Mammary epithelial cell (primary cell): ENCODE data around the gene QSOX2.

Experiments used
- EZH2 ChIP-seq: IDR thresholded peaks from 2 replicates; pipeline ENCODE4 v1.6.1; 2012; ENCODE audit warnings: low read length, inconsistent platforms, borderline replicate concordance
- TF ChIP-seq, protein P1 (sequence below), 2 donors: IDR thresholded peaks in 1 of 2; conservative IDR thresholded peaks in 1 of 2; 2 replicates each; pipeline ENCODE4 v1.5.1; 2011 to 2012; ENCODE audit warnings: inconsistent platforms in 2 of 2, low read length in 2 of 2, mild to moderate bottlenecking in 2 of 2, control low read depth in 1 of 2, low read depth in 1 of 2; ENCODE audit not compliant: insufficient read depth in 1 of 2; ENCODE audit errors: extremely low read depth in 1 of 2

DNA sequence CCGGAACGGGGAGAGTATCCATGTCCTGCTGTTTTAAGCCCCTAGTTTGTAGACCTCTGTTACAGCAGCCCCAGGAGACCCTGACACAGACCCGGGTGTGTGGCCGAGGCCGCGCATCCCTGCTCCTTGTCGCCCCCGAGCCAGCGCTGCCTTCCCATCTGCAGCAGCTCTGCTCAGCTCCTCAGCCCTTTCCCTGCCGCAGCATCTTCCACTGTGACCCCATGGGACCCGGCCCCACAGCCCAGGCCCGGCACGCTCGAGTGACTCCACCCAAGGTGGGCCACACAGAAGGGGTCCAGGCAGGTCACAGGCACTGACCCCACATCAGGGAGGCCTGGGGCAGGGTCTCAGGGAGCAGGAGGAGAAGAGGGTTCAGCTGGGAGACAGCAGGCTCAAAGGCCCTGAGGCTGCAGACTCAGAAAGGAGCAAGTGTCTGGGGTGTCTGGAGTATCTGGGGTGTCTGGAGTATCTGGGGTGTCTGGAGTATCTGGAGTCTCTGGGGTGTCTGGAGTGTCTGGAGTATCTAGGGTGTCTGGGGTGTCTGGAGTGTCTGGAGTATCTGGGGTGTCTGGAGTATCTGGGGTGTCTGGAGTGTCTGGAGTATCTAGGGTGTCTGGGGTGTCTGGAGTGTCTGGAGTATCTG, 71.8 kb downstream of the QSOX2 start:
- TF ChIP-seq, protein P1, sequence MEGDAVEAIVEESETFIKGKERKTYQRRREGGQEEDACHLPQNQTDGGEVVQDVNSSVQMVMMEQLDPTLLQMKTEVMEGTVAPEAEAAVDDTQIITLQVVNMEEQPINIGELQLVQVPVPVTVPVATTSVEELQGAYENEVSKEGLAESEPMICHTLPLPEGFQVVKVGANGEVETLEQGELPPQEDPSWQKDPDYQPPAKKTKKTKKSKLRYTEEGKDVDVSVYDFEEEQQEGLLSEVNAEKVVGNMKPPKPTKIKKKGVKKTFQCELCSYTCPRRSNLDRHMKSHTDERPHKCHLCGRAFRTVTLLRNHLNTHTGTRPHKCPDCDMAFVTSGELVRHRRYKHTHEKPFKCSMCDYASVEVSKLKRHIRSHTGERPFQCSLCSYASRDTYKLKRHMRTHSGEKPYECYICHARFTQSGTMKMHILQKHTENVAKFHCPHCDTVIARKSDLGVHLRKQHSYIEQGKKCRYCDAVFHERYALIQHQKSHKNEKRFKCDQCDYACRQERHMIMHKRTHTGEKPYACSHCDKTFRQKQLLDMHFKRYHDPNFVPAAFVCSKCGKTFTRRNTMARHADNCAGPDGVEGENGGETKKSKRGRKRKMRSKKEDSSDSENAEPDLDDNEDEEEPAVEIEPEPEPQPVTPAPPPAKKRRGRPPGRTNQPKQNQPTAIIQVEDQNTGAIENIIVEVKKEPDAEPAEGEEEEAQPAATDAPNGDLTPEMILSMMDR (conservative IDR thresholded peaks at IDR 0.05 in 1 of 2, IDR thresholded peaks at IDR 0.05 in 1 of 2; ENCODE audit: extremely low read depth in 1 of 2, insufficient read depth in 1 of 2, low read depth in 1 of 2, low read length in 2 of 2), result no peak
- TF ChIP-seq EZH2, result no peak
